Pancreas (tissue), 10 donors: ENCODE results near the gene TEX9. TPM values are rescaled to one million over a fixed set of nuclear protein-coding genes. Genes with fewer than 3 reads are reported as not detected.
A peak's percentile ranks its signal among the peaks of the same experiment; 100 is the strongest.

Source experiments
- ATAC-seq, 4 donors: fragments of 200-7000 bp; cut with Tn5 transposase; one replicate each; pipeline versions ENCODE4 v1.8.0 to v1.9.1; 2020; ENCODE audit warnings: mild to moderate bottlenecking in 4 of 4, moderate library complexity in 4 of 4
- DNase-seq, 6 donors: peaks; one replicate each; pipeline ENCODE4 v3.0.0-alpha.2; 2020
- FAIRE-seq: peaks from 2 replicates; lab custom pipeline; 2012; peaks lifted over from hg19 to GRCh38; lab: Jason Lieb, UNC
- H3K27ac ChIP-seq, 4 donors: fragments of 200-600 bp; sonication (generic); 1 replicate in 3 of 4; 2 replicates in 1 of 4; pipeline versions ENCODE4 v1.5.0 to v1.8.0; 2020
- H3K27me3 ChIP-seq, 4 donors: fragments of 200-600 bp; one replicate each; pipeline ENCODE4 v1.8.0; 2021
- H3K36me3 ChIP-seq, 3 donors: fragments of 200-600 bp; sonication (generic) in 1 of 3; one replicate each; pipeline versions ENCODE4 v1.5.0 to v1.8.0; 2020 to 2021
- H3K4me1 ChIP-seq, 3 donors: fragments of 200-600 bp; one replicate each; pipeline ENCODE4 v1.8.0; 2021
- H3K4me3 ChIP-seq, 4 donors: fragments of 200-600 bp; sonication (generic) in 2 of 4; one replicate each; pipeline versions ENCODE4 v1.5.0 to v1.8.0; 2020 to 2021
- H3K9me3 ChIP-seq, 4 donors: fragments of 200-600 bp; one replicate each; pipeline ENCODE4 v1.8.0; 2021
- CTCF ChIP-seq, 4 donors: fragments of 200-600 bp; sonication (generic) in 3 of 4; IDR thresholded peaks; one replicate each; pipeline versions ENCODE4 v1.5.0 to v1.8.0; 2021; ENCODE audit warnings: antibody characterized with exemption in 4 of 4
- WGBS, 2 donors: extraction: QIAGEN DNeasy Blood & Tissue Kit; methylation state at CpG; one replicate each; pipeline ENCODE4 v1.1.7; 2013; 5-methylcytosine and 5-hydroxymethylcytosine counted together
- intact Hi-C, 3 donors: fragments of 100-400 bp; cut with DNase I; formaldehyde crosslinking; loops; one replicate each; pipeline versions ENCODE4 v1.11.1 to v1.14.2; 2022
- polyA plus RNA-seq, 2 donors: library from polyadenylated mRNA; stranded (reverse); fragments of 200-250 nt; gene quantifications; one replicate each; pipeline ENCODE4 v1.2.3, GENCODE V29; 2013
- total RNA-seq, 6 donors: library from RNA; stranded (reverse); fragmentation: NEBNext Ultra II Directional in 4 of 6; extraction: Animal tissue kit (Norgen Biotek cat#: 25700) in 4 of 6; gene quantifications; one replicate each; pipeline versions ENCODE4 v1.2.1 to v1.2.4, GENCODE V29; 2021 to 2023
- donor health status: healthy with polysubstance abuse.
- donor health status: DM: no; HTN: no; CAD: no; lungs with moderate emphysema.
- donor health status: DM: no; HTN: no; CAD: no.
- donor health status: control.
- donor health status: control.
- donor health status: Bipolar disorder and iron deficiency.
- donor health status: DM: yes; HTN: yes; CAD: no.
- donor health status: DM: no; HTN: no; CAD: no.
- donor health status: DM: no; HTN: no; CAD: no.
- donor health status: DM: yes; HTN: yes; CAD: no.

The TEX9 gene
- total and polyA plus RNA-seq, 8 donors: 1.6 to 9.3 (median 4.7) TPM

GRCh38 chr15:56341201-56341600 is 24.0 kb upstream of the TEX9 start:
- no peaks in the 10 kb centered on the region for H3K36me3 ChIP-seq
- H3K27ac ChIP-seq: no peak overlapping the region
- H3K27me3 ChIP-seq: no peaks in the 10 kb centered on the region
- no peaks in the 10 kb centered on the region for H3K9me3 ChIP-seq
- TF ChIP-seq CTCF (IDR thresholded peaks at IDR 0.05): no peak
- intact Hi-C loops: no loop called here
- ATAC-seq: no peak
- DNase-seq: no peak
- 89 to 94% methylated on average over 3 of the region's 3 CpGs for WGBS, 2 donors
- FAIRE-seq: no peak
- no peaks in the 10 kb centered on the region for H3K4me1 ChIP-seq
- H3K4me3 ChIP-seq: no peak overlapping the region

GRCh38 chr15:56342653-56343052 is 22.6 kb upstream of the TEX9 start:
- H3K4me3 ChIP-seq: no peak overlapping the region
- no peak for DNase-seq
- no peaks in the 10 kb centered on the region for H3K9me3 ChIP-seq
- peak in 1 of 4 donors; percentile 41 for ATAC-seq
- intact Hi-C loops: no loop called here
- H3K4me1 ChIP-seq: no peaks in the 10 kb centered on the region
- H3K27ac ChIP-seq: no peak overlapping the region
- FAIRE-seq: no peak
- no peaks in the 10 kb centered on the region for H3K36me3 ChIP-seq
- TF ChIP-seq CTCF (IDR thresholded peaks at IDR 0.05): no peak
- 10 to 11% methylated on average over 1 of the region's 1 CpG for WGBS, 2 donors
- H3K27me3 ChIP-seq: no peaks in the 10 kb centered on the region

DNA sequence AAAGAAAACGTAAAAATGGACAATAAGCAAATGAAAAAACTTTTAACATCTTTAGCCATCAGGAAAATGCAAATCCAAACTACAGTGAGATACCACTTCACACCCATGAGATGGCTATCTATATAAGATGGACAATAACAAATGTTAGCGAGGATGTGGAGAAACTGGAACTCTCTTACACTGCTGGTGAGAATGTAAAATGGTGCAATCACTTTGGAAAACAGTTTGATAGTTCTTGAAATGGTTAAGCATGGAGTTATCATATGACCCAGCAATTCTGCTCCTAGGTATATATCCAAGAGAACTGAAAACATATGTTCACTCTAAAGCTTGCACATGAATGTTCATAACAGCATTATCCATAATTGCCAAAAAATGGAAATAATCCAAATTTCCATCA is 21.3 kb upstream of the TEX9 start:
- no peak for FAIRE-seq
- Histone ChIP-seq H3K4me1 (no peaks in the 10 kb centered on the region), H3K4me3 (no peak overlapping the region), H3K27me3 (no peaks in the 10 kb centered on the region), H3K9me3 (no peaks in the 10 kb centered on the region), H3K36me3 (no peaks in the 10 kb centered on the region), H3K27ac (no peak overlapping the region)
- WGBS, 2 donors: 80 to 84% methylated on average over 2 of the region's 2 CpGs
- no peak for ATAC-seq
- no peak for DNase-seq
- TF ChIP-seq CTCF (IDR thresholded peaks at IDR 0.05): no peak
- intact Hi-C loops: no loop called here

- Histone ChIP-seq H3K9me3 (no peaks in the 10 kb centered on the region), H3K4me1 (no peaks in the 10 kb centered on the region), H3K4me3 (no peak overlapping the region), H3K36me3 (no peaks in the 10 kb centered on the region), H3K27ac (no peak overlapping the region), H3K27me3 (no peaks in the 10 kb centered on the region)
- no peak for ATAC-seq
- DNase-seq: no peak
- no peak for TF ChIP-seq CTCF (IDR thresholded peaks at IDR 0.05)
- 89 to 98% methylated on average over 2 of the region's 2 CpGs for WGBS, 2 donors
- no peak for FAIRE-seq
- intact Hi-C loops: no loop called here
These were observed 20.9 kb upstream of the TEX9 start for GRCh38 chr15:56344336-56344735.

- no peak for ATAC-seq
These were observed 18.8 kb upstream of the TEX9 start for GRCh38 chr15:56346414-56346813.

More at GRCh38 chr15:56346414-56346813, 18.8 kb upstream of the TEX9 start:
- Histone ChIP-seq H3K27ac (no peak overlapping the region), H3K9me3 (no peaks in the 10 kb centered on the region), H3K27me3 (no peaks in the 10 kb centered on the region), H3K4me3 (no peak overlapping the region), H3K4me1 (no peaks in the 10 kb centered on the region), H3K36me3 (no peaks in the 10 kb centered on the region)
- 61% methylated on average over 3 of the region's 3 CpGs for WGBS, 2 donors
- DNase-seq (no peak), FAIRE-seq (no peak)
- intact Hi-C loops: no loop called here
- no peak for TF ChIP-seq CTCF (IDR thresholded peaks at IDR 0.05)
